Measurements from ENCODE around the gene TNNT1.

Gene TNNT1

GRCh38 chr19:55112777-55113569 is 36.0 kb downstream of the TNNT1 start:
- H3K4me1 ChIP-seq (ENCODE audit: low read length) = peaks cover 14% of the 10 kb centered on the region
- peaks cover 52% of the 10 kb centered on the region for H4K20me1 ChIP-seq (ENCODE audit: insufficient read depth, low read length)
- H3K79me2 ChIP-seq (ENCODE audit: low read length) = peaks cover 57% of the 10 kb centered on the region
- H3K9ac ChIP-seq (ENCODE audit: low read length) = no peak overlapping the region
- H2AFZ ChIP-seq (ENCODE audit: low read depth, low read length) = no peak overlapping the region
- no peak overlapping the region for H3K4me3 ChIP-seq (ENCODE audit: low read length)
- TF ChIP-seq, protein P1, sequence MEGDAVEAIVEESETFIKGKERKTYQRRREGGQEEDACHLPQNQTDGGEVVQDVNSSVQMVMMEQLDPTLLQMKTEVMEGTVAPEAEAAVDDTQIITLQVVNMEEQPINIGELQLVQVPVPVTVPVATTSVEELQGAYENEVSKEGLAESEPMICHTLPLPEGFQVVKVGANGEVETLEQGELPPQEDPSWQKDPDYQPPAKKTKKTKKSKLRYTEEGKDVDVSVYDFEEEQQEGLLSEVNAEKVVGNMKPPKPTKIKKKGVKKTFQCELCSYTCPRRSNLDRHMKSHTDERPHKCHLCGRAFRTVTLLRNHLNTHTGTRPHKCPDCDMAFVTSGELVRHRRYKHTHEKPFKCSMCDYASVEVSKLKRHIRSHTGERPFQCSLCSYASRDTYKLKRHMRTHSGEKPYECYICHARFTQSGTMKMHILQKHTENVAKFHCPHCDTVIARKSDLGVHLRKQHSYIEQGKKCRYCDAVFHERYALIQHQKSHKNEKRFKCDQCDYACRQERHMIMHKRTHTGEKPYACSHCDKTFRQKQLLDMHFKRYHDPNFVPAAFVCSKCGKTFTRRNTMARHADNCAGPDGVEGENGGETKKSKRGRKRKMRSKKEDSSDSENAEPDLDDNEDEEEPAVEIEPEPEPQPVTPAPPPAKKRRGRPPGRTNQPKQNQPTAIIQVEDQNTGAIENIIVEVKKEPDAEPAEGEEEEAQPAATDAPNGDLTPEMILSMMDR (IDR thresholded peaks at IDR 0.05; ENCODE audit: low read depth, low read length) = peak; percentile 43
- TF ChIP-seq EZH2phosphoT487 (IDR thresholded peaks at IDR 0.05; ENCODE audit: low read depth) = no peak
- H3K4me2 ChIP-seq (ENCODE audit: low read length) = no peak overlapping the region
- H3K9me3 ChIP-seq (ENCODE audit: insufficient read depth, low read length) = no peaks in the 10 kb centered on the region
- no peak overlapping the region for H3K27ac ChIP-seq (ENCODE audit: low read length)
- H3K27me3 ChIP-seq (ENCODE audit: low read depth, low read length) = no peaks in the 10 kb centered on the region
- peaks cover 2% of the 10 kb centered on the region for H3K36me3 ChIP-seq (replicated peaks; ENCODE audit: low read depth, low read length)

- Histone ChIP-seq H3K4me1 (ENCODE audit: low read length) (peaks cover 14% of the 10 kb centered on the region), H4K20me1 (ENCODE audit: insufficient read depth, low read length) (peaks cover 52% of the 10 kb centered on the region)
- TF ChIP-seq EZH2phosphoT487 (IDR thresholded peaks at IDR 0.05; ENCODE audit: low read depth) = no peak
- TF ChIP-seq, protein P1 (IDR thresholded peaks at IDR 0.05; ENCODE audit: low read depth, low read length) = no peak
These were observed 36.7 kb downstream of the TNNT1 start for GRCh38 chr19:55112246-55112776.

GRCh38 chr19:55111238-55111831 is 37.7 kb downstream of the TNNT1 start:
- Histone ChIP-seq H3K27ac (ENCODE audit: low read length) (no peak overlapping the region), H3K4me3 (ENCODE audit: low read length) (no peak overlapping the region), H3K79me2 (ENCODE audit: low read length) (peaks cover 47% of the 10 kb centered on the region), H2AFZ (ENCODE audit: low read depth, low read length) (no peak overlapping the region), H3K4me2 (ENCODE audit: low read length) (no peak overlapping the region), H4K20me1 (ENCODE audit: insufficient read depth, low read length) (peaks cover 50% of the 10 kb centered on the region), H3K4me1 (ENCODE audit: low read length) (peaks cover 14% of the 10 kb centered on the region), H3K9ac (ENCODE audit: low read length) (no peak overlapping the region), H3K27me3 (ENCODE audit: low read depth, low read length) (no peaks in the 10 kb centered on the region), H3K9me3 (ENCODE audit: insufficient read depth, low read length) (no peaks in the 10 kb centered on the region), H3K36me3 (replicated peaks; ENCODE audit: low read depth, low read length) (peaks cover 2% of the 10 kb centered on the region)
- TF ChIP-seq EZH2phosphoT487 (IDR thresholded peaks at IDR 0.05; ENCODE audit: low read depth) = no peak
- TF ChIP-seq, protein P1 (IDR thresholded peaks at IDR 0.05; ENCODE audit: low read depth, low read length) = no peak

More at GRCh38 chr19:55112246-55112776, 36.7 kb downstream of the TNNT1 start:
- Histone ChIP-seq H3K9ac (ENCODE audit: low read length) (no peak overlapping the region), H3K79me2 (ENCODE audit: low read length) (peaks cover 57% of the 10 kb centered on the region), H3K27ac (ENCODE audit: low read length) (no peak overlapping the region), H3K36me3 (replicated peaks; ENCODE audit: low read depth, low read length) (peaks cover 2% of the 10 kb centered on the region), H3K4me2 (ENCODE audit: low read length) (no peak overlapping the region), H3K27me3 (ENCODE audit: low read depth, low read length) (no peaks in the 10 kb centered on the region), H3K9me3 (ENCODE audit: insufficient read depth, low read length) (no peaks in the 10 kb centered on the region), H3K4me3 (ENCODE audit: low read length) (no peak overlapping the region), H2AFZ (ENCODE audit: low read depth, low read length) (no peak overlapping the region)
